SW 1271 (cell line): ENCODE results near the gene COL6A3.
"Not testable (repeated sequence)": the region's sequence is repeated elsewhere in the genome, so short reads cannot be mapped to it uniquely, and the experiment has no call there.

Experiments
- DNase-seq, 2 experiments: peaks; one replicate each; lab custom pipeline; 2025; lab: John Stamatoyannopoulos, UW

The COL6A3 gene

GRCh38 chr2:237315829-237316225, 98.1 kb downstream of the COL6A3 start:
- DNase-seq, result no peak

GRCh38 chr2:237315170-237315828, 98.7 kb downstream of the COL6A3 start:
- no peak for DNase-seq

GRCh38 chr2:237314681-237315080, 99.3 kb downstream of the COL6A3 start:
- DNase-seq, result no peak

- no peak for DNase-seq
Observed at GRCh38 chr2:237314198-237314597, 99.8 kb downstream of the COL6A3 start.

- DNase-seq, result no peak
Observed at GRCh38 chr2:237312021-237312755, 101.8 kb downstream of the COL6A3 start.

- no peak for DNase-seq
Observed at GRCh38 chr2:237310515-237311114, 103.3 kb downstream of the COL6A3 start.

GRCh38 chr2:237309416-237309815, 104.5 kb downstream of the COL6A3 start:
- no peak for DNase-seq

- no peak for DNase-seq
Observed at GRCh38 chr2:237309011-237309410, 105.0 kb downstream of the COL6A3 start.

GRCh38 chr2:237307474-237307873, 106.5 kb downstream of the COL6A3 start:
- DNase-seq, result no peak

GRCh38 chr2:237306787-237307170, 107.2 kb downstream of the COL6A3 start:
- DNase-seq, result no peak

GRCh38 chr2:237306083-237306786, 107.7 kb downstream of the COL6A3 start:
- DNase-seq, result no peak

- DNase-seq, result no peak
Observed at GRCh38 chr2:237305579-237305978, 108.4 kb downstream of the COL6A3 start.

GRCh38 chr2:237304763-237305514, 109.0 kb downstream of the COL6A3 start:
- peak in 1 of 2 experiments; percentile 53 for DNase-seq

GRCh38 chr2:237303244-237303643, 110.7 kb downstream of the COL6A3 start:
- DNase-seq, result not testable (repeated sequence)

GRCh38 chr2:237301595-237301994, 112.4 kb downstream of the COL6A3 start:
- no peak for DNase-seq

GRCh38 chr2:237300739-237301138, 113.2 kb downstream of the COL6A3 start:
- DNase-seq, result no peak

- DNase-seq, result no peak
Observed at GRCh38 chr2:237299906-237300305, 114.1 kb downstream of the COL6A3 start.

- DNase-seq, result no peak
Observed at GRCh38 chr2:237298151-237299118, 115.5 kb downstream of the COL6A3 start.

GRCh38 chr2:237297421-237298150, 116.4 kb downstream of the COL6A3 start:
- DNase-seq, result no peak

GRCh38 chr2:237296756-237297155, 117.2 kb downstream of the COL6A3 start:
- DNase-seq, result no peak
